Measurements from ENCODE around the gene PRM2.
"Not testable (repeated sequence)": the region's sequence is repeated elsewhere in the genome, so short reads cannot be mapped to it uniquely, and the experiment has no call there.

Gene PRM2

GRCh38 chr16:11306997-11307638 is 30.8 kb upstream of the PRM2 start:
- DNase-seq, result no peak

GRCh38 chr16:11306381-11306780 is 30.1 kb upstream of the PRM2 start:
- DNase-seq, result no peak

GRCh38 chr16:11303405-11304138 is 27.3 kb upstream of the PRM2 start:
- DNase-seq, result peak; percentile 11

GRCh38 chr16:11302977-11303376 is 26.7 kb upstream of the PRM2 start:
- DNase-seq, result peak; percentile 66

- no peak for DNase-seq
Observed at GRCh38 chr16:11301645-11302501, 25.6 kb upstream of the PRM2 start.

GRCh38 chr16:11300560-11300892 is 24.2 kb upstream of the PRM2 start:
- DNase-seq, result no peak

GRCh38 chr16:11299865-11300559 is 23.7 kb upstream of the PRM2 start:
- no peak for DNase-seq

GRCh38 chr16:11298950-11299547 is 22.8 kb upstream of the PRM2 start:
- DNase-seq, result not testable (repeated sequence)

- DNase-seq, result no peak
Observed at GRCh38 chr16:11298143-11298900, 22.0 kb upstream of the PRM2 start.

- DNase-seq, result peak; percentile 45
Observed at GRCh38 chr16:11297492-11298142, 21.3 kb upstream of the PRM2 start.

- no peak for DNase-seq
Observed at GRCh38 chr16:11296706-11297491, 20.6 kb upstream of the PRM2 start.

- no peak for DNase-seq
Observed at GRCh38 chr16:11296351-11296705, 20.0 kb upstream of the PRM2 start.

GRCh38 chr16:11295672-11296071 is 19.4 kb upstream of the PRM2 start:
- no peak for DNase-seq

- no peak for DNase-seq
Observed at GRCh38 chr16:11292076-11292748, 15.9 kb upstream of the PRM2 start.

- no peak for DNase-seq
Observed at GRCh38 chr16:11291091-11291703, 14.9 kb upstream of the PRM2 start.

GRCh38 chr16:11290102-11290893 is 14.0 kb upstream of the PRM2 start:
- DNase-seq, result no peak

- DNase-seq, result not testable (repeated sequence)
Observed at GRCh38 chr16:11289696-11290095, 13.4 kb upstream of the PRM2 start.

- no peak for DNase-seq
Observed at GRCh38 chr16:11289202-11289601, 12.9 kb upstream of the PRM2 start.

- no peak for DNase-seq
Observed at GRCh38 chr16:11285842-11286241, 9.6 kb upstream of the PRM2 start.
